ENCODE measurements around the gene EDEM1.
"Not testable (repeated sequence)": the region's sequence is repeated elsewhere in the genome, so short reads cannot be mapped to it uniquely, and the experiment has no call there.

Gene EDEM1

GRCh38 chr3:5232570-5232969 lies 45.1 kb downstream of the EDEM1 start:
- DNase-seq (ENCODE audit: low read depth in 3 of 3), result no peak

GRCh38 chr3:5233026-5233425 lies 45.5 kb downstream of the EDEM1 start:
- DNase-seq (ENCODE audit: low read depth in 3 of 3), result no peak

- DNase-seq (ENCODE audit: low read depth in 3 of 3), result no peak
These were observed 48.1 kb downstream of the EDEM1 start for GRCh38 chr3:5235655-5236054.

DNA sequence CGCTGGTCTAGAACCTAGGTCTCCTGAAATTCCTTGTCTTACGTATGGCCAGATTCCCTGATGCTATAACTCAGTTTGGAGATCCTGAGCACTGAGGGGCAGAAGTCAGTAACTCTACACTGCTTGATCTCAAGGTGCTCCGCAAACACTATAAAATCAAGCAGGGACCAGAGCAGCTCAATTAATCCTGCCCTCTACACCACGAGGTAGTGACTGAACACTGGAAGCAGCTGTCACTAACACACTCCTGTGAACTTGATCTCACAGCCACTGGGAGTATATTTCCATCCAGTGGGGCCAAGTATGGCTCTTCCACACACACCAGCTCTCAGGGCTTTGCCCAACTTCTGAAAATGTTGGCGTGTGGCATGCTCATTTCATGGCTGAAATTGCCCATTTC lies 51.0 kb downstream of the EDEM1 start:
- DNase-seq (ENCODE audit: low read depth in 3 of 3), result no peak

- no peak for DNase-seq (ENCODE audit: low read depth in 3 of 3)
These were observed 52.1 kb downstream of the EDEM1 start for GRCh38 chr3:5239602-5240001.

- no peak for DNase-seq (ENCODE audit: low read depth in 3 of 3)
These were observed 53.2 kb downstream of the EDEM1 start for GRCh38 chr3:5240740-5241139.

- DNase-seq (ENCODE audit: low read depth in 3 of 3), result not testable (repeated sequence)
These were observed 55.3 kb downstream of the EDEM1 start for GRCh38 chr3:5242785-5243184.

DNA sequence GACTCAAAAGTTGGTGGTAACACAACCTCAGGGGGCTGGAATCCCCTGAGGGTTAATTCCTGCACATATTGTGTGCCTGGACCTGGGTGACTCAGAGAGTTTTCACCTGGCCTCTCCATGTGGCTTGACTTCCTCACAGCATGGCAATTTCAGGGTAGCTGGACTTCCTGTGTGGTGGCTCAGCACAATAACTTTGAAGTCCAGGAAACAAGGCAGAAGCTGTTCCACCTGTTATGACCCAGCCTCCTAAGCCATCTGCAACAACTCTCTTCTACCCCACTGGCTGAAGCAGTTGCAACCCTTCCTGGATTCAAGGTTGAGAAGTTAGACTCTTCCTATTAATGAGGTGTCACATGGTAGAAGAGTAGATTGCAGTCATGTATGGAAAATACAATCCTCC lies 58.4 kb downstream of the EDEM1 start:
- no peak for DNase-seq (ENCODE audit: low read depth in 3 of 3)

DNA sequence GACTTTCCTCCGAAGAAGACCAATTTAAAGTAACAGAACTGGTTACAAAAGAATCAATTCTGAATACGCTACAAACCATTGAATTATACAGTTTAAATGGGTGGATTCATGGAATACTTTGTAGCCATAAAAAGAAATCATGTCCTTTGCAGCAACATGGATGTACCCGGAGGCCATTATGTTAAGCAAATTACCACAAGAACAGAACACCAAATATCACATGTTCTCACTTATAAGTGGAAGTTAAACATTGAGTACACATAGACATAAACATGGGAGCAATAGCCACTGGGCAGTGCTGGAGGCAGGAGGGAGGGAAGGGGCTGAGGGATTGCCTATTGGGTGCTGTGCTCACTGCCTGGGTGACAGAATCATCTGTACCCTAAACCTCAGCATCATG lies 61.3 kb downstream of the EDEM1 start:
- no peak for DNase-seq (ENCODE audit: low read depth in 3 of 3)

DNA sequence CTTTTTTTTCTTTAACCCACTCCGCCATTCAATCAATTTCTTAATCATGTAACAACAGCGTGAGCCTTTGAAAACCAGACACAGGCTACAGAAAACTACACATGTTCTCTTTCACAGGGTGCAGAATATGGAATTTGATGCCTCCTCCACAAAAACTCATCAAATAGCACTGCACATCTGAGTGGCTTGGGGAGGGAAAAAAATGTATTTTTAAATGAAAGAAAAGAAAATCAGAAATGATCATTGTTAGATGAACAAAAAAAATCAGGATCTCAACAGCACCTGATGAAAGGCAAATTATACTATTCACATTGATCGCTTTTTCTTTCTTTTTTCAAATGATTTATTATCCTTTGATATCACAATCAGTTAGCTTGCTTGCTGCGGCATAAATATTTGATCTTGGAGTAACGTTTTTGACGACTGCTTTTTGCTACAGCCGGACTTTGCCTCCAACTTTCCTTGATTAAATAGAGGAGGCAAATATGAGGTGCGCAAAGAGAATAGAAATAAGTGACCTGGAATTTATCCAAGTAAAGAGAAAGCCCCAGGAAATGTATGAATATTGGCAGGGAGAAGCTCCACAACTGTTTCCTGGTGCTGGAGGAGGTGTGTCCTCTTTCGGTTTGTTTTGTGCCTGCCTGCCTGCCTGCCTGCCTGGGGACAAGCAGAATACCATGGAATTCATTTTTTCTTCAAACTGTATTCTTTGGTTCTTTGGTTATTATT lies 63.1 kb downstream of the EDEM1 start:
- DNase-seq (ENCODE audit: low read depth in 3 of 3), result no peak

- DNase-seq (ENCODE audit: low read depth in 3 of 3), result no peak
These were observed 63.7 kb downstream of the EDEM1 start for GRCh38 chr3:5251196-5251583.

DNA sequence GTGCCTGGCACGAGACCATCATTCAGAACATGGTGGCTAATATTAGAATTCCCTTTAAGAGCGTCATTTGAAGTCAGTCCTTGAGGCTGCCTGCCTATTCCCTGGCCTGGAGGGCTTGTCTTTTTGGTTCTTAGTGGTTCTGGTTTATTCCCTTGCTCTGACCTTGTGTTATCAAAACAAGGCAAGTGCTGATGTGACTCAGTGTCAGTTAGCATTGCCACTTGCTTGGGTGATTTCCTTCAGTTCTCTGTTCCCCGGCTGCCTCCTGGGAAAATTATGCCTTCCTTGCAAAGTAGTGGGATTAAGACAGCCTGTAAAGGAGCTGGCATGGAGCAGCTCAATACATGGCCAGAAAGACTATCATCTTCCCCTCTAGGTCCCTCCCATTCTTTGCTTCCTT lies 64.6 kb downstream of the EDEM1 start:
- no peak for DNase-seq (ENCODE audit: low read depth in 3 of 3)

DNA sequence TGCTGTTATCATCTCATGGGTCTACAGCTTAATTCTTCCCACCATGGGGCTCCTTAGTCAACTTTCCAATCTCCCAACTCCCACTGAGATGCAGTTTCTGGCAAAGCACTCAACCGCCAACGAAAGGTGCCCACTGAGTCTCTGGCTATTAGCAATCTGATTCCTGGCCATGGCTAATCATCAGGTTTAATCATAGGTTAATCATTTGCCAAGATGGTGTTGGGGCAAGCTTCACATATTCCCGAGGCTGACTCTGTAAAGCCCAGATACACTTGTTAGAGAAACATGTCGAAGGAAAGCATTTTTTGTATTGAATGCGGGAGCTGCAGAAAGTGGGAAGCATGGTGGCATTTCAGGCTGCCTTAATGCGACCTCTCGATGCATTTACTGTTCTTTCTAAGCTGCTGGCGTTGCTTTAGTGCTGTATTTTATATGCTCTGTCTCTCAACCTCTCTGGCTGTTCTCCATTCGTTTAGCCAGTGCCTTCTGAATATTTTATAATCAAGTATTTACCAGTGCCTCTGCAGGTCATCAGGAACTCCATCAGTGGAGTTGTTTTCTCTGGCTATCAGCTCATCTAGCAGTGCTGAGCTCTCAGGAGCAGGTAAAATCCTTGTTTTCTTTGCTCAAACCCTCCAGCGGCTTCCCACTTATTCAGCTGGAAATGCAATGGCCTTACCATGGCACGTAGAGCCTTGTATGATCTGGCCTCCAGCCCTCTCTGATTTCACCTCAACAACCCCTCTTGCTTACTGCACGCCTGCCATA lies 67.0 kb downstream of the EDEM1 start:
- DNase-seq (ENCODE audit: low read depth in 3 of 3), result no peak

GRCh38 chr3:5255404-5256344 lies 68.2 kb downstream of the EDEM1 start:
- no peak for DNase-seq (ENCODE audit: low read depth in 3 of 3)

DNA sequence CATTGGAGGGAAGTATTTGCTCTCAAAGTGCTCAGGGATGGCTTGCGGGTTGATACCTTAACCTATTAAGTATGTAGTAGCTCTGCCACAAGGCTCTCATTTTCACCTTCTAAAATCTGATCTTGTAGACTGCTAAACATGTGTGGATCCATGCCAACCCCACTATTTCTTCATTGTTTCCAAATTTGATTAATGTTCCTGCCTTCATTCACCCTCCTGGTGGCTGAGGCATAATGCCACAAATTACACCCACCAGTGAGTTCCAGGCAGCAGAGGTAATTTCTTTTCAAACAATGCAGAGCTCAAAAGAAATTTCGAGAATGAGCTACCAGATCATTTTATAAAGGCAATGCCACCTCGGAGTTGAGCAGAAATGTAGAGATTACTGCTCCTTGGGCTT lies 71.0 kb downstream of the EDEM1 start:
- DNase-seq (ENCODE audit: low read depth in 3 of 3), result no peak

GRCh38 chr3:5260992-5261501 lies 73.5 kb downstream of the EDEM1 start:
- no peak for DNase-seq (ENCODE audit: low read depth in 3 of 3)

DNA sequence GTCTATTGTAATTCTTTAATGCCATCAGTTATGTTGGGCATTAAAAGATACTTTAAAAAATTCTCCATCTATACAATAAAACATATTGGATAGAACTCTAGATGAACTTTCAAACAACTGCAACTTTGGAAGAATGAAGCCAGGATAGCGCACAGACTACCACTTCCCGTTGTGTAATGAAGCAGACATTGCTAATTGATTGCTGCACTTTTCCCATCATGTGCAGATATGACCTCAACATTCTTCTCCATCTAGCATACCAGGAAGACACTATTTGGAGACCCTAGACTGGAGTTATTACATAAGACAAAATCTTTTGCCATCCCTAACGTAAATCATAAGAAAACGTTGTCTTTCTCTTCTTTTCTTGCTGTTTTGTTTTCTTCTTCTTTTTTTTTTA lies 75.0 kb downstream of the EDEM1 start:
- DNase-seq (ENCODE audit: low read depth in 3 of 3), result no peak

DNA sequence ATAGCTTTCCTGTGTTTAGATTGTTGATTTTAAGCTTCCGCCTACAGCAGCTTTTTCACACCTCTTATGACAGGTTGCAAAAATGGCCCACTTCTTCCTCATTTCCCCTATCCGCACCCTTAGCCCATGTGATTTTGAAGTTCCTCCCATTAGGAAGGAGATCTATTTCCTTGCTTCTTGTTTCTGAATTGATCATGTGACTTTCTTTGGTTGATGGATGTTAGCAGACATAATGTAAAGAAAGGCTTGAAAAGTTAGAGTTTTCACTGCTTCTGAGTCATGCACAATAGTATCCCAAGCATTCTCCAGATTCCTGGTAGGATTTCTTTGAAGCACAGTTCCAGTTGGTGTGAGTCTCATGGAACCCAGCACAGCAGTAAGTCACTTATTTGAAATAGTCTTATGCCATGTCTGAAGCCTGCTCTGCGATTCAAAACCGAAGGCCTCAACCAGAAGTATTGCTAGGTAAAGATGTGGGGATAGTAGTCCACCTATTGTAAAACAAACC lies 76.6 kb downstream of the EDEM1 start:
- no peak for DNase-seq (ENCODE audit: low read depth in 3 of 3)

GRCh38 chr3:5264896-5265770 lies 77.6 kb downstream of the EDEM1 start:
- DNase-seq (ENCODE audit: low read depth in 3 of 3), result no peak

GRCh38 chr3:5267252-5267651 lies 79.7 kb downstream of the EDEM1 start:
- no peak for DNase-seq (ENCODE audit: low read depth in 3 of 3)

- DNase-seq (ENCODE audit: low read depth in 3 of 3), result no peak
These were observed 80.4 kb downstream of the EDEM1 start for GRCh38 chr3:5267889-5268288.
